H1 (cell line): ENCODE measurements around the gene NAV3. TPM values are rescaled to one million over a fixed set of nuclear protein-coding genes. Genes with fewer than 3 reads are reported as not detected.

ENCODE experiments used
- ATF2 ChIP-seq: IDR thresholded peaks from 2 replicates; pipeline ENCODE4 v1.6.1; 2012; ENCODE audit warnings: low read length, inconsistent platforms
- CHD7 ChIP-seq: fragments of 300-600 bp; sonication (generic); IDR thresholded peaks from 2 replicates; pipeline ENCODE4 v1.7.1; 2012; ENCODE audit warnings: low read length, moderate library complexity, mild to moderate bottlenecking, inconsistent platforms; ENCODE audit not compliant: insufficient replicate concordance
- POLR2A ChIP-seq, 2 experiments: IDR thresholded peaks; 1 replicate in 1 of 2; 2 replicates in 1 of 2; pipeline ENCODE4 v1.6.1; 2011; ENCODE audit warnings: low read depth in 2 of 2, low read length in 2 of 2, mild to moderate bottlenecking in 2 of 2; ENCODE audit errors: control extremely low read depth in 1 of 2
- TAF1 ChIP-seq: IDR thresholded peaks from 2 replicates; pipeline ENCODE4 v1.6.1; 2011; ENCODE audit warnings: mild to moderate bottlenecking, low read depth, low read length
- polyA plus RNA-seq, 7 experiments: library from polyadenylated mRNA; depleted of rRNA in 3 of 7; stranded (reverse) in 5 of 7; unstranded in 2 of 7; fragments of >200 nt in 5 of 7; fragments of 200-250 nt in 2 of 7; gene quantifications; 1 replicate in 5 of 7; 2 replicates in 1 of 7; 4 replicates in 1 of 7; pipeline versions ENCODE4 v1.2.1 to v1.2.3, GENCODE V29; 2011 to 2013; ENCODE audit warnings: missing spikeins in 2 of 7, mixed read lengths in 2 of 7
- total RNA-seq: library from RNA; stranded (reverse); fragmentation: NEBNext Ultra II Directional; extraction: Animal tissue kit (Norgen Biotek cat#: 25700); gene quantifications from 2 replicates; pipeline ENCODE4 v1.2.1, GENCODE V29; 2021

NAV3 gene
- total and polyA plus RNA-seq, 2 of the 8 experiments (the other 6 are each of a cell fraction or from before 2014, with no cell fraction given), result 0.47 to 5.0 TPM

GRCh38 chr12:77918046-77918445 is 87.4 kb downstream of the NAV3 start (continued):
- no peak for TF ChIP-seq CHD7
- no peak for TF ChIP-seq ATF2
- no peak for TF ChIP-seq POLR2A (IDR thresholded peaks at IDR 0.05; ENCODE audit: control extremely low read depth in 1 of 2, low read depth in 2 of 2, low read length in 2 of 2)
- no peak for TF ChIP-seq TAF1
